Measurements from ENCODE around the gene TSPAN4. TPM values are rescaled to one million over a fixed set of nuclear protein-coding genes. Genes with fewer than 3 reads are reported as not detected.

Gene TSPAN4
- total and polyA plus RNA-seq, 10 of the 15 experiments (the other 5 are each of a cell fraction or from before 2014, with no cell fraction given), result 0.37 to 14.0 (median 8.5) TPM; not detected in 1

DNA sequence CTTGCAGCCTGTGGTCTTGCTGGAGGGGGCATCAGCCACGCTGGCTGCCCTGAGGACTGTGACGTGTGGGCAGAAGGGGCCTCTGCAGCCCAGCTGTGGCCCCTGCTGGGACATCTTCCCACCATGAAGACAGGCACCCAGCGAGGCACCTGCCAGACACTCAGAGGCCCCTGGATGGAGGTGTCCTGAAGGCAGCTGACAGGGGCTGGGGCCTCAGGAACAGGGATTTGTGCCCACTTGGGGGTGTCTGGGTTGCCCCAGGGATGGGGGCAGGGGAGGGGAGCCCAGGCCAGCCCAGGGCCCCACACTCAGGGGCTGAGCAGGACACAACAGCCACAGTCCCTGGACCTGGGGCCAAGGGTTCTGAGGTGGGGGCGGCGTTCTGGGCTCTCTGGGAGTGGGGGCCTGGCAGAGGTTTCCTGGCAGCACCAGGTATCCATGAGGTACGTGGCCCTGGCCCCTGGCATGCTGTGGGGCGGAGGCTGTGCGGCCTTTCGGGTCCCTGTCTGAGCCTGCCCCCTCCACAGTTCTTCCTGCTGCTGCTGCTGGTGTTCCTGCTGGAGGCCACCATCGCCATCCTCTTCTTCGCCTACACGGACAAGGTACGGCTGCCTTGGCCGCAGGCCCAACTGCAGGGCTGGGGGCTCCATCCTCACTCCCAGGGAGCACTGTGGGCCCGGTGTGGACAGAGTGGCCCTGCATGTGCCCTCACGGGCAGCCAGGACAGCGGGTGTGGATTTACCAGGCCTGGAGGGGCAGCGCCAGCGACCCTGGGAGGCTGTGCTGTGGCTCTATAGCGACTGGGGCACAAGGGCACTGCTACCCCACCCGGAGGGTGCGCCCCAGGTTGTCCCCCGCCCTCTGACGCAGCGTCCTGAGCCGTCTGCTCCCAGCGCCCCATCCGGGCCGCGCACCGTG is 21.5 kb downstream of the TSPAN4 start:
- Histone ChIP-seq H3K79me2 (ENCODE audit: control insufficient read depth, insufficient read depth, low read length) (no peaks in the 10 kb centered on the region), H4K20me1 (ENCODE audit: control insufficient read depth, insufficient read depth) (no peaks in the 10 kb centered on the region), H3K4me2 (ENCODE audit: control insufficient read depth, insufficient read depth) (no peak overlapping the region), H3K4me3 (no peak overlapping the region), H3K27ac (ENCODE audit: control insufficient read depth, insufficient read depth) (no peak overlapping the region), H3K9ac (ENCODE audit: control insufficient read depth, insufficient read depth, low read length) (no peak overlapping the region), H3K9me3 (replicated peaks; ENCODE audit: control insufficient read depth, insufficient read depth, low read length) (no peaks in the 10 kb centered on the region), H3K36me3 (ENCODE audit: control insufficient read depth in 2 of 2, insufficient read depth in 2 of 2, low read length in 1 of 2) (no peaks in the 10 kb centered on the region), H3K4me1 (ENCODE audit: control insufficient read depth, insufficient read depth, low read length) (no peaks in the 10 kb centered on the region), H2AFZ (ENCODE audit: control insufficient read depth, low read depth, low read length) (no peak overlapping the region), H3K27me3 (replicated peaks in 1 of 2; ENCODE audit: control insufficient read depth in 2 of 2, insufficient read depth in 2 of 2, low read length in 1 of 2) (no peaks in the 10 kb centered on the region)
- 63% methylated on average over 30 of the region's 31 CpGs for WGBS (ENCODE audit: insufficient coverage, insufficient replicate concordance, low lambda C conversion rate, missing lambda C conversion rate)
- ATAC-seq, result no peak
- in situ Hi-C loops (cut with MboI), result no loop called here
- SMC1A ChIA-PET (ENCODE audit: uncharacterized antibody, unreplicated experiment), result no interaction called here
- POLR2A ChIA-PET, result no interaction called here
- FAIRE-seq, result no peak
- intact Hi-C loops (cut with micrococcal nuclease; ENCODE audit: unreplicated experiment), result no loop called here
- no peak for DNase-seq (ENCODE audit: low read depth, low spot score)
- RAD21 ChIA-PET (ENCODE audit: unreplicated experiment), result no interaction called here
- CTCF ChIA-PET, result no interaction called here
- TF ChIP-seq SPI1 (IDR thresholded peaks at IDR 0.05; ENCODE audit: borderline replicate concordance, insufficient read depth, low read depth, low read length) (no peak), FOXM1 (IDR thresholded peaks at IDR 0.05; ENCODE audit: low read depth, low read length) (no peak), NFIC (IDR thresholded peaks at IDR 0.05; ENCODE audit: low read depth, low read length) (no peak), RAD21 (IDR thresholded peaks at IDR 0.05; ENCODE audit: insufficient read depth, low read depth, low read length) (no peak), EZH2 (IDR thresholded peaks at IDR 0.05; ENCODE audit: borderline replicate concordance, control insufficient read depth, low read depth, low read length) (no peak), IKZF1 (conservative IDR thresholded peaks at IDR 0.05) (no peak), TARDBP (IDR thresholded peaks at IDR 0.05; ENCODE audit: borderline replicate concordance) (no peak), NBN (IDR thresholded peaks at IDR 0.05) (no peak), SMAD5 (IDR thresholded peaks at IDR 0.05; ENCODE audit: low read depth) (no peak), CREM (IDR thresholded peaks at IDR 0.05; ENCODE audit: low read depth) (no peak), POU2F2 (IDR thresholded peaks at IDR 0.05; ENCODE audit: borderline replicate concordance, low read depth, low read length) (no peak)
- TF ChIP-seq, protein P1, sequence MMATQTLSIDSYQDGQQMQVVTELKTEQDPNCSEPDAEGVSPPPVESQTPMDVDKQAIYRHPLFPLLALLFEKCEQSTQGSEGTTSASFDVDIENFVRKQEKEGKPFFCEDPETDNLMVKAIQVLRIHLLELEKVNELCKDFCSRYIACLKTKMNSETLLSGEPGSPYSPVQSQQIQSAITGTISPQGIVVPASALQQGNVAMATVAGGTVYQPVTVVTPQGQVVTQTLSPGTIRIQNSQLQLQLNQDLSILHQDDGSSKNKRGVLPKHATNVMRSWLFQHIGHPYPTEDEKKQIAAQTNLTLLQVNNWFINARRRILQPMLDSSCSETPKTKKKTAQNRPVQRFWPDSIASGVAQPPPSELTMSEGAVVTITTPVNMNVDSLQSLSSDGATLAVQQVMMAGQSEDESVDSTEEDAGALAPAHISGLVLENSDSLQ (IDR thresholded peaks at IDR 0.05), result no peak
- TF ChIP-seq, protein P2, sequence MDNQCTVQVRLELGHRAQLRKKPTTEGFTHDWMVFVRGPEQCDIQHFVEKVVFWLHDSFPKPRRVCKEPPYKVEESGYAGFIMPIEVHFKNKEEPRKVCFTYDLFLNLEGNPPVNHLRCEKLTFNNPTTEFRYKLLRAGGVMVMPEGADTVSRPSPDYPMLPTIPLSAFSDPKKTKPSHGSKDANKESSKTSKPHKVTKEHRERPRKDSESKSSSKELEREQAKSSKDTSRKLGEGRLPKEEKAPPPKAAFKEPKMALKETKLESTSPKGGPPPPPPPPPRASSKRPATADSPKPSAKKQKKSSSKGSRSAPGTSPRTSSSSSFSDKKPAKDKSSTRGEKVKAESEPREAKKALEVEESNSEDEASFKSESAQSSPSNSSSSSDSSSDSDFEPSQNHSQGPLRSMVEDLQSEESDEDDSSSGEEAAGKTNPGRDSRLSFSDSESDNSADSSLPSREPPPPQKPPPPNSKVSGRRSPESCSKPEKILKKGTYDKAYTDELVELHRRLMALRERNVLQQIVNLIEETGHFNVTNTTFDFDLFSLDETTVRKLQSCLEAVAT (IDR thresholded peaks at IDR 0.05), result no peak
- TF ChIP-seq, protein P3, sequence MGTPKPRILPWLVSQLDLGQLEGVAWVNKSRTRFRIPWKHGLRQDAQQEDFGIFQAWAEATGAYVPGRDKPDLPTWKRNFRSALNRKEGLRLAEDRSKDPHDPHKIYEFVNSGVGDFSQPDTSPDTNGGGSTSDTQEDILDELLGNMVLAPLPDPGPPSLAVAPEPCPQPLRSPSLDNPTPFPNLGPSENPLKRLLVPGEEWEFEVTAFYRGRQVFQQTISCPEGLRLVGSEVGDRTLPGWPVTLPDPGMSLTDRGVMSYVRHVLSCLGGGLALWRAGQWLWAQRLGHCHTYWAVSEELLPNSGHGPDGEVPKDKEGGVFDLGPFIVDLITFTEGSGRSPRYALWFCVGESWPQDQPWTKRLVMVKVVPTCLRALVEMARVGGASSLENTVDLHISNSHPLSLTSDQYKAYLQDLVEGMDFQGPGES (IDR thresholded peaks at IDR 0.05), result no peak
- TF ChIP-seq, protein P4, sequence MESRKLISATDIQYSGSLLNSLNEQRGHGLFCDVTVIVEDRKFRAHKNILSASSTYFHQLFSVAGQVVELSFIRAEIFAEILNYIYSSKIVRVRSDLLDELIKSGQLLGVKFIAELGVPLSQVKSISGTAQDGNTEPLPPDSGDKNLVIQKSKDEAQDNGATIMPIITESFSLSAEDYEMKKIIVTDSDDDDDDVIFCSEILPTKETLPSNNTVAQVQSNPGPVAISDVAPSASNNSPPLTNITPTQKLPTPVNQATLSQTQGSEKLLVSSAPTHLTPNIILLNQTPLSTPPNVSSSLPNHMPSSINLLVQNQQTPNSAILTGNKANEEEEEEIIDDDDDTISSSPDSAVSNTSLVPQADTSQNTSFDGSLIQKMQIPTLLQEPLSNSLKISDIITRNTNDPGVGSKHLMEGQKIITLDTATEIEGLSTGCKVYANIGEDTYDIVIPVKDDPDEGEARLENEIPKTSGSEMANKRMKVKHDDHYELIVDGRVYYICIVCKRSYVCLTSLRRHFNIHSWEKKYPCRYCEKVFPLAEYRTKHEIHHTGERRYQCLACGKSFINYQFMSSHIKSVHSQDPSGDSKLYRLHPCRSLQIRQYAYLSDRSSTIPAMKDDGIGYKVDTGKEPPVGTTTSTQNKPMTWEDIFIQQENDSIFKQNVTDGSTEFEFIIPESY (IDR thresholded peaks at IDR 0.05), result no peak
- no TSS peak for BruUV-seq (replicated peaks)
